DMS79 treated with DMSO at 0.1 percent for 48 hours (cell line): ENCODE results near the gene LYPD6B.

Experiments used
- DNase-seq: peaks from one replicate; lab custom pipeline; 2025; lab: John Stamatoyannopoulos, UW

Gene LYPD6B

GRCh38 chr2:149038442-149039212 lies at the start of gene LYPD6B:
Gene LYPD6B (plus strand): TSS chr2:149038699. CDS start chr2:149130949, 92,250 bp downstream.
- peak; percentile 22 for DNase-seq

- DNase-seq, result peak; percentile 68
These were observed 48.5 kb upstream of the LYPD6B start for GRCh38 chr2:148989882-148990493.

- DNase-seq, result no peak
These were observed 47.5 kb upstream of the LYPD6B start for GRCh38 chr2:148990968-148991367.

- DNase-seq, result no peak
These were observed 46.1 kb upstream of the LYPD6B start for GRCh38 chr2:148992448-148992847.

DNA sequence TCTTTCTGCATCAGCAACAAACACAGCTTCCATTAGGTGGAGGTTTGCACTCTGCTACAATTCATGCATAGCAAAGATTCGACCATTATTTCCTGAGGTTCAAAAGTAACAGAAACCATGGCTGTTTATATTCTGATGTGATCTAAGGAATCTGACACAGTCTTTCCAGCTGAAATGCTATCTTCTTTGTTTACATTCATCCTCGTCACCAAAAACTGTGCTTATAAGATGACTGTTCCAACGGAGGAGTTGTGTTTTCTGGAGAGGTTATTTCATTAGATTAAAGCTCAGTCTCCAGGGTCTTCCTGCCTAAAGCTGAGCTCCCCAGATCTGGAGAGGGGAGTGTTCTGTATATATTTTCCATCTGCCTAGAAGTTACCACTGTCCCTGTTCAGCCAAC lies 45.1 kb upstream of the LYPD6B start:
- no peak for DNase-seq

GRCh38 chr2:148994341-148994740 lies 44.2 kb upstream of the LYPD6B start:
- DNase-seq, result no peak

DNA sequence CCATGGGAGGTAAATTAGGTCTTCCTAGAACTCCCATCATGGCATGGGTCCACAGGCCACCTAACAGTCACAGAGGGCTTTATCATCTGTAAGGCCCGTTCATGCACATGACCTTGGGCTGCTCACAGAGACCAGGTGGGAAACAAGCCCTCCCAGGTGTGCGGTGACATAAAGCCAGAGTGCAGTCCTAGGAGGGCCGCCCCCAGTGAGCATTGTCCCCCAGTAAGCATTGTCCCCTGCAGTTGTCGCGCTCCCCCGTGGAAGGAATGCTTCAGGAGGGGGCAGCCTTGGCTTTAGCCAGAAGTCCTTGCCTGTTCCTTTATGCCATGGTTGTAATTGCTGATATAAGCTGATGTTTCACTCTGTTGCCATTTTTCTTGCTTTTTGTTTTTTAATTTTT lies 41.7 kb upstream of the LYPD6B start:
- DNase-seq, result no peak

DNA sequence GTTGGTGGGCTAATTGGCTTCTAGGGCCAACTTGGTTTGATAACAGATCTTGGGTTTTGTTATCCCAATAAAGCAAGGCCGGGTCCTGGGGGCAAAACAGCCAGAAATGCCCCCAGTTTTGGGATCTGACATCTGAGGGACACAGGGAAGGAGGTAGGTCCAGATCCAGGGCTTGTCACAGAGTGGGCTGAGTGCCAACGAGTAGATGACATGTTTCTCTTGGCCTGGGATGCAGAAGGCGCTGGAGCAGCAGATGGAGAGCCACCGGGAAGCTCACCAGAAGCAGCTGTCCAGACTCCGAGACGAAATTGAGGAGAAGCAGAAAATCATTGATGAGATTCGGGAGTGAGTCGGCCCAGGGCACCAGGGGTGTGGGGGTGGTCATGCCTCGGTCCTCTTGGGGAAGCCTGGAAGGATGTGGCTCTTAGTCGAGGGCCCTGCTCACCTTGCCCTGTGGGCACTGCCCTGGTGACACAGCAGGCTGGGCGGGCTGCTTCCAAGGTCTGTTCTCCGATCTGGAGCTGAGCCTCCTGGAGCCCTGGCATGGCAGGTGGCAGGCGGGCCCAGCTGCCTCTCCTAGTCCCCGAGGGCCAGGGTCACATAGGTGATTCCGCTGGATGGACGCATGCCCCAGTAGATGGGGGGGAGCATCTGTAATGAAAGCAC lies 40.2 kb upstream of the LYPD6B start:
- DNase-seq, result no peak

DNA sequence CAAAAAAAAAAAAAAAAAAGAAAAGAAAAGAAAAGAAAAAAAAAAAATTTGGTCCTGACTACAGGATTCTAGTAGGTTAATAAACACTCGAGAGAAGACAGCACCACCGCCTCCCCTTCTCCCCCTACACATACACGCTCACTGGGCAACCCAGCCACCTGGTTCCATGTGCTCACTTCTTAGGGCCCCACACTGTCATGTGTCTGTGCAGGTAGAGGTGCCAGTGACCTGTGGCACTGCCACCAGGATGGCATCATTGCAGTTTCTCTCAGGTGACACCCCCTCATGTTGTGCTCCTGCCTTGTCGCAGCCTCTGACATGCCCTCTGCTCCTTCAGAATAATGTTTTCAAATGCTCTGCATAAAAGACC lies 39.7 kb upstream of the LYPD6B start:
- DNase-seq, result no peak

- no peak for DNase-seq
These were observed 39.0 kb upstream of the LYPD6B start for GRCh38 chr2:148999451-148999921.

- DNase-seq, result no peak
These were observed 38.2 kb upstream of the LYPD6B start for GRCh38 chr2:149000158-149000938.

- DNase-seq, result no peak
These were observed 37.0 kb upstream of the LYPD6B start for GRCh38 chr2:149001496-149001895.

DNA sequence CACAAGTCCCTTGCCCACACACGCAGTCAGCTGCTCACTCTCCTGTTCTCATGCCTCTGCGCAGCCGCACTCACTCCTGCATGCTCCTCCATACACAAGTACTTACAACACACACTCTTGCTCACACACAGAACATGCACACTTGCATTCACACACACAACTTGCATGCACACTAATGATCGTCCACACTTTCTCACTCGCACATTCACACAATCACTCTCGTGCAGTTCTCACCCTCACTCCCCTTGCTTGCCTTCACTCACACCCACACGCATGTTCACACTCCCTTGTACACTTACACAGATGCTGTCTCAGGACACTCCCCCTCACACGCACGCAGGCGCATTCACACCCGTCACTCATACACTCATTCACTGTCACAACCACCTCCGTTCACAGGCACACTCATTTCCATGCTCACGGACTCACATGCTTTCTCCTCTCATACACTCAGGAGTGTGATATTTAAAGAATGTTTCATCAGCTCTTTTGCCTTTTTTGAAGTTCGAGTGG lies 36.1 kb upstream of the LYPD6B start:
- no peak for DNase-seq

DNA sequence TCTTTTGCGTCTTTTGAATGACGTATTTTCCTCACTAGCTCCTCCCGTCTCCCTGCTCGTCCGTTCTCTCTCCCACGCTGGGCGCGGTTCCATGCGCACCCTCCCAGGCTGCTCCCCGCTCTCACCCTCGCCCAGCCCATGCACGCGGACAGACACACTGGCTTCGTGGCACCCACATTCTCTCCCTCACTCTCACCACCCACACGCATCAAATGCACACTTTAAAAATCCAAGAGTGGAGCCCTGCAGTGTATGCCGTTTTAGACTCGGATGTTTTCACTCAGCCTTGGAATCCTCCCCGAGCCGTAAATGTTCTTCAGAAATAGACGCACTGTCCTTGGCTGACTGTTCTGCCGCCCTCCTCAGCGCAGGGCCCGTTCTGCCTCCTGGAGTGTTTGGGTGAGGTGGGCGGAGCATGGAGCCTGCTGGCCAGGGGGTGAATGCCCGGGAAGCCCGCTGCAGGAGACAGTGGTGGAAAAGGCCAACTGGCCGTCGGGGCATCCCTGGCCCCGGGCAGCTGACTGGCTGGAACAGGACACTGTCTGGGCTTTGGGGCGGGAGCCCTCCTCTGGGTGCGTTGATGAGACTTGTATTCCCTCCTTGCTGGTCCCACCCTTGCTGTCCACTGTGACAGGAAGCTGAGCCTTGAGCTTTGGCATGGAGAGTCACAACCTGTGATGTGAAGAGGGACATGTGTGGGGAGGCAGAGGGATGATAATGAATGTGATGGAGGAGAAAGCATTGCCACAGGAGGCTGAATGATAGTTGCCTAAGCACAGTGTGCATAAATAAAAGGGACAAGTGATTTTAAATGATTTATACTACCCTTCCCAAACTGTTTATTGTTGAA lies 35.4 kb upstream of the LYPD6B start:
- DNase-seq, result no peak

- no peak for DNase-seq
These were observed 33.7 kb upstream of the LYPD6B start for GRCh38 chr2:149004836-149005235.

DNA sequence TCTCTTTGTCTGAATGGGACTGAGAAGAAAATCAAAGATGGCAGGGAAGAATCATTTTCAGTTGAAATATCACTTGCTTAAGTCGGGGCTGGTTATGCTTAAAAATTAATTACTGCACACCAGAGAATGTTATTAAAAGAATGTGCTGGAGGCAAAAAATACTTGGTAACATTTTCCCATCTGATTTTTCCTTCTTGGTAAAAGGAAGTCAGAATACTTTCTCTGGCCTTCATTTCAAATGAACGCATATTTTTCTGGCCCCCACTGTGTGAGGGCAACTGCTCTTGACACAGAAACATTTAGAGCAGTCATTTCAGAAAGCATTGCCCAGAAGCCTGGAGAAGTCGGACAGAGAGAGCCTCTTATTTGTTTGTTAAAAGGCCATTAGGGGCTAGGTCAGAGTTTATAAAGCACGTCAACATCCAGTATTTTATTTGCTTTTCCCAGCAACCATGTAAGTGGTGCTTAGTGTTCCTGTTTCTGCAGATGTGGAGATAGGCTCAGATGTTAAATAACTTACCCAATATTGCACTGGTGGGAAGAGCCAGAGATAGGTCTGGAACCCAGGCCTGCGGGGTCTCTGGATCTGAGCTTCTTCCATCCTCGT lies 32.9 kb upstream of the LYPD6B start:
- peak; percentile 34 for DNase-seq

GRCh38 chr2:149006883-149007543 lies 31.5 kb upstream of the LYPD6B start:
- DNase-seq, result no peak

DNA sequence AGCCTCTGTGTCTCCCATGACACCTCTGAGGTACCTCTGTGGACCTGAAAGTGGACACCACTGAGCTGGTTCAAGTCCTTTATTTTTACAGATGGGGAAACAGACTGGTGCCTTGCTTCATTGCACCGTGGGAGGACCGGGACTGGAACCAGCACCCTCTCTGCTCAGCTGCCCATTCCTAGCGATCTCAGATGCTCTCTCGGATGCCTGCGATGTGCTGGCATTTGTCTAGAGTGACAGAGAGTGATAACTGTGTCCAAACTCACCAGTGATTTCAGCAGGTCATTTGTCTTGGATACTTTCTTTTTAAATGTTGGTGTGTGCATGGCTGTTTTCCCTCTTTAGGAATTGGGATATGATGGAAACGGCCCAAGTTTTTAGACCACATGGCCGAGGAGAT lies 30.1 kb upstream of the LYPD6B start:
- DNase-seq, result no peak

- DNase-seq, result no peak
These were observed 28.7 kb upstream of the LYPD6B start for GRCh38 chr2:149009576-149010461.
